H9 (cell line): ENCODE data around the gene HGF. TPM values are rescaled to one million over a fixed set of nuclear protein-coding genes. Genes with fewer than 3 reads are reported as not detected.

Experiments used
- DNase-seq: peaks from one replicate; pipeline ENCODE4 v3.0.0-alpha.2; 2017
- H2AFZ ChIP-seq: one replicate; pipeline ENCODE4 v1.6.1; 2013; ENCODE audit warnings: mild to moderate bottlenecking, low read length, control low read depth, moderate library complexity
- H2AK5ac ChIP-seq: 2 replicates; pipeline ENCODE4 v1.6.1; 2013; ENCODE audit warnings: low read length, control low read depth, mixed read lengths; ENCODE audit not compliant: insufficient read length
- H2BK120ac ChIP-seq: one replicate; pipeline ENCODE4 v1.6.1; 2013; ENCODE audit warnings: low read depth, mild to moderate bottlenecking, low read length, control low read depth, inconsistent platforms; ENCODE audit not compliant: poor library complexity, severe bottlenecking
- H2BK12ac ChIP-seq: 2 replicates; pipeline ENCODE4 v1.6.1; 2013; ENCODE audit warnings: low read length, control low read depth, mixed read lengths, low read depth; ENCODE audit not compliant: insufficient read length
- H2BK15ac ChIP-seq: 2 replicates; pipeline ENCODE4 v1.6.1; 2013; ENCODE audit warnings: low read depth, low read length, control low read depth
- H2BK20ac ChIP-seq: one replicate; pipeline ENCODE4 v1.6.1; 2013; ENCODE audit warnings: low read depth, mild to moderate bottlenecking, low read length, control low read depth, inconsistent platforms; ENCODE audit not compliant: poor library complexity, severe bottlenecking
- H2BK5ac ChIP-seq: 2 replicates; pipeline ENCODE4 v1.6.1; 2013; ENCODE audit warnings: low read length, control low read depth, mixed read lengths; ENCODE audit not compliant: insufficient read length
- H3K14ac ChIP-seq: 2 replicates; pipeline ENCODE4 v1.6.1; 2013; ENCODE audit warnings: low read length, control low read depth; ENCODE audit not compliant: insufficient read depth
- H3K18ac ChIP-seq: 2 replicates; pipeline ENCODE4 v1.6.1; 2013; ENCODE audit warnings: low read depth, mild to moderate bottlenecking, mixed read lengths, low read length, control low read depth; ENCODE audit not compliant: insufficient read length
- H3K23ac ChIP-seq: 2 replicates; pipeline ENCODE4 v1.6.1; 2013; ENCODE audit warnings: low read length, control low read depth, mixed read lengths, low read depth; ENCODE audit not compliant: insufficient read length
- H3K23me2 ChIP-seq: 2 replicates; pipeline ENCODE4 v1.6.1; 2013; ENCODE audit warnings: low read depth, mild to moderate bottlenecking, mixed read lengths, low read length, control low read depth; ENCODE audit not compliant: insufficient read length, poor library complexity, severe bottlenecking
- H3K27ac ChIP-seq: 2 replicates; pipeline ENCODE4 v1.5.1; 2013; ENCODE audit warnings: low read length, control low read depth, mixed read lengths, low read depth; ENCODE audit not compliant: insufficient read length
- H3K27me3 ChIP-seq: 2 replicates; pipeline ENCODE4 v1.6.1; 2013; ENCODE audit warnings: low read length, control low read depth, inconsistent platforms; ENCODE audit not compliant: insufficient read depth
- H3K4ac ChIP-seq: 2 replicates; pipeline ENCODE4 v1.6.1; 2013; ENCODE audit warnings: low read depth, mild to moderate bottlenecking, control low read depth, inconsistent platforms, low read length, moderate library complexity
- H3K4me1 ChIP-seq: 2 replicates; pipeline ENCODE4 v1.6.1; 2013; ENCODE audit warnings: low read length, control low read depth, inconsistent platforms; ENCODE audit not compliant: insufficient read depth
- H3K4me2 ChIP-seq: 2 replicates; pipeline ENCODE4 v1.6.1; 2013; ENCODE audit warnings: low read length, control low read depth, mixed read lengths; ENCODE audit not compliant: insufficient read length, insufficient read depth
- H3K56ac ChIP-seq: 2 replicates; pipeline ENCODE4 v1.6.1; 2013; ENCODE audit warnings: low read depth, mild to moderate bottlenecking, mixed read lengths, low read length, control low read depth; ENCODE audit not compliant: insufficient read length
- H3K79me1 ChIP-seq: 2 replicates; pipeline ENCODE4 v1.6.1; 2013; ENCODE audit warnings: low read depth, mild to moderate bottlenecking, moderate library complexity, low read length, control low read depth, inconsistent platforms; ENCODE audit not compliant: insufficient read depth, poor library complexity, severe bottlenecking
- H3K79me2 ChIP-seq: 2 replicates; pipeline ENCODE4 v1.6.1; 2013; ENCODE audit warnings: low read length, control low read depth, inconsistent platforms; ENCODE audit not compliant: insufficient read depth
- H3K9ac ChIP-seq: 2 replicates; pipeline ENCODE4 v1.6.1; 2013; ENCODE audit warnings: low read length, control low read depth, mixed read lengths; ENCODE audit not compliant: insufficient read length; ENCODE audit errors: extremely low read depth
- H3K9me3 ChIP-seq: one replicate; pipeline ENCODE4 v1.6.1; 2013; ENCODE audit warnings: low read depth, low read length, inconsistent platforms; ENCODE audit not compliant: control insufficient read depth
- H3T11ph ChIP-seq: one replicate; pipeline ENCODE4 v1.6.1; 2013; ENCODE audit warnings: mild to moderate bottlenecking, low read length, control low read depth, inconsistent platforms
- H4K20me1 ChIP-seq: one replicate; pipeline ENCODE4 v1.6.1; 2013; ENCODE audit not compliant: control insufficient read depth, insufficient read length, insufficient read depth
- H4K5ac ChIP-seq: 2 replicates; pipeline ENCODE4 v1.6.1; 2013; ENCODE audit warnings: low read depth, mild to moderate bottlenecking, mixed read lengths, low read length, control low read depth; ENCODE audit not compliant: insufficient read length
- H4K8ac ChIP-seq: replicated peaks from 2 replicates; pipeline ENCODE4 v1.6.1; 2013; ENCODE audit warnings: low read length, control low read depth, mixed read lengths, low read depth; ENCODE audit not compliant: insufficient read length
- H4K91ac ChIP-seq: 2 replicates; pipeline ENCODE4 v1.6.1; 2013; ENCODE audit warnings: low read depth, mild to moderate bottlenecking, moderate library complexity, mixed read lengths, low read length, control low read depth; ENCODE audit not compliant: insufficient read length
- H3K27ac Mint-ChIP-seq, 3 experiments: 2 replicates in 2 of 3; 3 replicates in 1 of 3; pipeline ENCODE4 v1.8.0; 2020 to 2021; ENCODE audit warnings: mixed read lengths in 3 of 3, mild to moderate bottlenecking in 1 of 3, moderate library complexity in 1 of 3
- H3K27me3 Mint-ChIP-seq: 2 replicates; pipeline ENCODE4 v1.8.0; 2021; ENCODE audit warnings: low read depth, mild to moderate bottlenecking, moderate library complexity, mixed read lengths
- H3K36me3 Mint-ChIP-seq, 3 experiments: 2 replicates in 2 of 3; 3 replicates in 1 of 3; pipeline ENCODE4 v1.8.0; 2020 to 2021; ENCODE audit warnings: low read depth in 3 of 3, mixed read lengths in 3 of 3; ENCODE audit not compliant: insufficient read depth in 1 of 3
- H3K4me1 Mint-ChIP-seq, 2 experiments: 2 replicates each; pipeline ENCODE4 v1.8.0; 2020; ENCODE audit warnings: mixed read lengths in 2 of 2
- H3K4me3 Mint-ChIP-seq, 2 experiments: 2 replicates in 1 of 2; 3 replicates in 1 of 2; pipeline ENCODE4 v1.8.0; 2020 to 2021; ENCODE audit warnings: mild to moderate bottlenecking in 2 of 2, mixed read lengths in 2 of 2, moderate library complexity in 1 of 2
- H3K9me3 Mint-ChIP-seq, 2 experiments: 2 replicates in 1 of 2; 3 replicates in 1 of 2; pipeline ENCODE4 v1.8.0; 2020; ENCODE audit warnings: mild to moderate bottlenecking in 2 of 2, mixed read lengths in 2 of 2, moderate library complexity in 1 of 2
- CTCF ChIP-seq: fragments of 200-600 bp; sonication (generic); conservative IDR thresholded peaks from 3 replicates; pipeline ENCODE4 v1.8.0; 2021; ENCODE audit warnings: antibody characterized with exemption, mild to moderate bottlenecking
- WGBS: extraction: QIAGEN DNeasy Blood & Tissue Kit; methylation state at CpG from one replicate; pipeline ENCODE4 v1.1.7; 2013; ENCODE audit warnings: missing lambda C conversion rate, low lambda C conversion rate, mixed read lengths; ENCODE audit not compliant: insufficient read length; ENCODE audit errors: extremely low coverage; 5-methylcytosine and 5-hydroxymethylcytosine counted together
- total RNA-seq: library from RNA; stranded (reverse); gene quantifications from 2 replicates; pipeline ENCODE4 v1.2.1, GENCODE V29; 2021

The HGF gene
- total RNA-seq, 1 experiment from 2014 or later = 0.15 TPM

- no peak overlapping the region for H3K23ac ChIP-seq
- no peak overlapping the region for H2BK20ac ChIP-seq
- H3K27me3 ChIP-seq = no peaks in the 10 kb centered on the region
- H2BK12ac ChIP-seq = no peak overlapping the region
- no CpG with 5 or more reads among the region's 12 CpGs for WGBS
- H4K20me1 ChIP-seq = no peaks in the 10 kb centered on the region
- no peak overlapping the region for H3T11ph ChIP-seq
- H3K27me3 Mint-ChIP-seq = no peaks in the 10 kb centered on the region
- H3K4me1 Mint-ChIP-seq = peaks cover 14 to 17% of the 10 kb centered on the region in 2 experiments
- H2BK15ac ChIP-seq = no peak overlapping the region
- no peak overlapping the region for H3K4me3 Mint-ChIP-seq
- H4K91ac ChIP-seq = no peak overlapping the region
- H4K8ac ChIP-seq = no peak overlapping the region
- peak overlapping the region in 1 of 3 experiments; percentile 78; a peak in 1 of 7 replicates for H3K27ac Mint-ChIP-seq
- H2BK120ac ChIP-seq = no peak overlapping the region
- no peak overlapping the region for H3K9ac ChIP-seq
- no peak overlapping the region for H3K4me2 ChIP-seq
- no peak overlapping the region for H2AFZ ChIP-seq
- H3K4ac ChIP-seq = no peak overlapping the region
- no peaks in the 10 kb centered on the region for H3K23me2 ChIP-seq
- H3K9me3 ChIP-seq = no peaks in the 10 kb centered on the region
- no peak overlapping the region for H2BK5ac ChIP-seq
- no peak overlapping the region for H3K27ac ChIP-seq
- no peaks in the 10 kb centered on the region for H3K79me2 ChIP-seq
- H3K56ac ChIP-seq = no peak overlapping the region
- H3K4me1 ChIP-seq = no peaks in the 10 kb centered on the region
- no peak for DNase-seq
- no peak overlapping the region for H4K5ac ChIP-seq
- no peak overlapping the region for H3K14ac ChIP-seq
- H3K18ac ChIP-seq = no peak overlapping the region
- no peak for TF ChIP-seq CTCF
- H3K9me3 Mint-ChIP-seq = no peaks in the 10 kb centered on the region
- no peaks in the 10 kb centered on the region for H3K36me3 Mint-ChIP-seq
- H3K79me1 ChIP-seq = no peaks in the 10 kb centered on the region
- no peak overlapping the region for H2AK5ac ChIP-seq
These were observed 22.0 kb upstream of the HGF start for GRCh38 chr7:81791568-81792518.
